GM12878 (cell line): ENCODE measurements around the gene DRICH1. TPM values are rescaled to one million over a fixed set of nuclear protein-coding genes. Genes with fewer than 3 reads are reported as not detected.

ENCODE experiments used
- ATAC-seq: fragments of 200-7000 bp; cut with Tn5 transposase; 3 replicates; pipeline ENCODE4 v1.9.1; 2020; ENCODE audit warnings: mild to moderate bottlenecking, moderate library complexity
- BruUV-seq: library from RNA; stranded (reverse); fragments of 400-500 nt; replicated peaks from 2 replicates; lab custom pipeline; 2021; lab: Mats Ljungman, UMichigan
- CTCF ChIA-PET: fragments of 300-600 bp; sonication (Branson Sonifier 250); formaldehyde crosslinking; extraction: SDS; loops from one replicate; lab custom pipeline; 2021; ENCODE audit warnings: inconsistent platforms; lab: Yijun Ruan, JAX
- POLR2A ChIA-PET: fragments of 350-600 bp; formaldehyde crosslinking; extraction: SDS; loops from one replicate; lab custom pipeline; 2021; ENCODE audit warnings: inconsistent platforms; lab: Charles Lee
- RAD21 ChIA-PET: fragments of 300-600 bp; sonication (Branson Sonifier 250); formaldehyde crosslinking; loops from one replicate; lab custom pipeline; 2023; ENCODE audit warnings: antibody characterized with exemption; ENCODE audit not compliant: unreplicated experiment; lab: Charles Lee
- SMC1A ChIA-PET: fragments of 300-600 bp; sonication (Branson Sonifier 250); formaldehyde crosslinking; loops from one replicate; lab custom pipeline; 2023; ENCODE audit not compliant: unreplicated experiment, uncharacterized antibody; lab: Charles Lee
- DNase-seq: peaks from one replicate; pipeline ENCODE4 v3.0.0-alpha.2; 2011; ENCODE audit warnings: low read depth, low spot score
- FAIRE-seq: peaks from 3 replicates; lab custom pipeline; 2011; peaks lifted over from hg19 to GRCh38; lab: Jason Lieb, UNC
- H2AFZ ChIP-seq: 2 replicates; pipeline ENCODE4 v1.6.0; 2011; ENCODE audit warnings: low read depth, low read length, control low read depth; ENCODE audit not compliant: control insufficient read depth
- H3K27ac ChIP-seq: 2 replicates; pipeline ENCODE4 v1.5.1; 2011; ENCODE audit warnings: control low read depth; ENCODE audit not compliant: control insufficient read depth, insufficient read depth
- H3K27me3 ChIP-seq, 2 experiments: replicated peaks in 1 of 2; 2 replicates each; pipeline versions ENCODE4 v1.6.0 to v1.6.1; 2011; ENCODE audit warnings: low read length in 1 of 2; ENCODE audit not compliant: control insufficient read depth in 2 of 2, insufficient read depth in 2 of 2
- H3K36me3 ChIP-seq, 2 experiments: 2 replicates each; pipeline ENCODE4 v1.5.1; 2011; ENCODE audit warnings: low read length in 1 of 2; ENCODE audit not compliant: control insufficient read depth in 2 of 2, insufficient read depth in 2 of 2
- H3K4me1 ChIP-seq: 2 replicates; pipeline ENCODE4 v1.6.1; 2011; ENCODE audit warnings: mild to moderate bottlenecking, low read length, moderate library complexity, mixed read lengths; ENCODE audit not compliant: control insufficient read depth, insufficient read depth
- H3K4me2 ChIP-seq: 2 replicates; pipeline ENCODE4 v1.6.0; 2011; ENCODE audit warnings: control low read depth; ENCODE audit not compliant: control insufficient read depth, insufficient read depth
- H3K4me3 ChIP-seq: fragments of 200-600 bp; sonication (generic); 2 replicates; pipeline ENCODE4 v1.5.1; 2016
- H3K79me2 ChIP-seq: 2 replicates; pipeline ENCODE4 v1.6.0; 2011; ENCODE audit warnings: low read length; ENCODE audit not compliant: control insufficient read depth, insufficient read depth
- H3K9ac ChIP-seq: 2 replicates; pipeline ENCODE4 v1.8.0; 2011; ENCODE audit warnings: low read length, control low read depth, mixed read lengths; ENCODE audit not compliant: control insufficient read depth, insufficient read depth
- H3K9me3 ChIP-seq: replicated peaks from 3 replicates; pipeline ENCODE4 v1.5.1; 2011; ENCODE audit warnings: mild to moderate bottlenecking, low read length; ENCODE audit not compliant: control insufficient read depth, insufficient read depth
- H4K20me1 ChIP-seq: 2 replicates; pipeline ENCODE4 v1.6.0; 2011; ENCODE audit not compliant: control insufficient read depth, insufficient read depth
- CHD2 ChIP-seq: IDR thresholded peaks from 2 replicates; pipeline ENCODE4 v1.6.1; 2011; ENCODE audit warnings: low read depth, low read length, improper control_type of control experiment, borderline replicate concordance
- ETV6 ChIP-seq, 2 experiments: fragments of 450-650 bp in 1 of 2; IDR thresholded peaks in 1 of 2; conservative IDR thresholded peaks in 1 of 2; 2 replicates each; pipeline ENCODE4 v1.6.1; 2014; ENCODE audit warnings: antibody characterized with exemption in 1 of 2, borderline replicate concordance in 1 of 2, low read depth in 1 of 2, mild to moderate bottlenecking in 1 of 2, moderate library complexity in 1 of 2
- GATAD2B ChIP-seq: fragments of 450-650 bp; conservative IDR thresholded peaks from 2 replicates; pipeline ENCODE4 v1.6.1; 2017; ENCODE audit warnings: low read depth, mild to moderate bottlenecking, moderate library complexity
- HCFC1 ChIP-seq: fragments of 150-350 bp; IDR thresholded peaks from 2 replicates; pipeline ENCODE4 v1.6.1; 2014; ENCODE audit warnings: low read length
- MEF2A ChIP-seq: IDR thresholded peaks from 2 replicates; pipeline ENCODE4 v1.6.1; 2011; ENCODE audit warnings: low read depth, mild to moderate bottlenecking, low read length, moderate library complexity; ENCODE audit not compliant: insufficient read depth
- NFIC ChIP-seq: IDR thresholded peaks from 2 replicates; pipeline ENCODE4 v1.6.1; 2012; ENCODE audit warnings: low read depth, mild to moderate bottlenecking, inconsistent platforms, low read length, moderate library complexity
- NFYB ChIP-seq: IDR thresholded peaks from 2 replicates; pipeline ENCODE4 v1.6.1; 2011; ENCODE audit warnings: low read depth, mild to moderate bottlenecking, low read length, improper control_type of control experiment, moderate library complexity; ENCODE audit not compliant: insufficient read depth
- POLR2A ChIP-seq: IDR thresholded peaks from 2 replicates; pipeline ENCODE4 v1.6.1; 2011; ENCODE audit warnings: low read depth, mild to moderate bottlenecking, low read length
- RAD51 ChIP-seq: fragments of 450-650 bp; IDR thresholded peaks from 2 replicates; pipeline ENCODE4 v1.6.1; 2016; ENCODE audit warnings: moderate library complexity, mild to moderate bottlenecking, inconsistent platforms
- SIN3A ChIP-seq: IDR thresholded peaks from 2 replicates; pipeline ENCODE4 v1.6.1; 2012; ENCODE audit warnings: low read depth, low read length, improper control_type of control experiment
- ZBED1 ChIP-seq: IDR thresholded peaks from 2 replicates; pipeline ENCODE4 v1.6.1; 2016; ENCODE audit warnings: borderline replicate concordance
- ZNF207 ChIP-seq: fragments of 450-650 bp; IDR thresholded peaks from 2 replicates; pipeline ENCODE4 v1.6.1; 2014; ENCODE audit warnings: antibody characterized with exemption, mild to moderate bottlenecking, borderline replicate concordance
- ZNF217 ChIP-seq: fragments of 450-650 bp; IDR thresholded peaks from 2 replicates; pipeline ENCODE4 v1.6.1; 2017; ENCODE audit warnings: antibody characterized with exemption, mild to moderate bottlenecking
- ZSCAN29 ChIP-seq: fragments of 450-650 bp; IDR thresholded peaks from 2 replicates; pipeline ENCODE4 v1.6.1; 2017; ENCODE audit warnings: mild to moderate bottlenecking, moderate library complexity
- WGBS: methylation state at CpG from one replicate; pipeline ENCODE4 v1.1.6; 2016; ENCODE audit warnings: low lambda C conversion rate; ENCODE audit not compliant: insufficient replicate concordance, insufficient coverage; ENCODE audit errors: missing lambda C conversion rate; 5-methylcytosine and 5-hydroxymethylcytosine counted together
- in situ Hi-C: fragments of 300-500 bp; cut with MboI; formaldehyde crosslinking; loops from 9 replicates; pipeline ENCODE4 v1.14.3; 2018; ENCODE audit warnings: mixed read lengths
- intact Hi-C: fragments of 100-400 bp; cut with micrococcal nuclease; formaldehyde crosslinking; loops from one replicate; pipeline ENCODE4 v1.14.2; 2022; ENCODE audit not compliant: unreplicated experiment
- polyA plus RNA-seq, 11 experiments: library from polyadenylated mRNA; depleted of rRNA in 4 of 11; unstranded in 6 of 11; stranded (reverse) in 5 of 11; fragments of >200 nt; fragmentation: Nextera tagmentation in 4 of 11; fragmentation: Illumina TruSeq in 1 of 11; extraction: Ambion mirVana in 4 of 11; extraction: Trizol in 1 of 11; gene quantifications; 1 replicate in 1 of 11; 2 replicates in 10 of 11; pipeline versions ENCODE4 v1.2.1 to v1.2.3, GENCODE V29; 2011 to 2016; ENCODE audit warnings: inconsistent platforms in 2 of 11, missing spikeins in 2 of 11, low read depth in 1 of 11
- total RNA-seq, 4 experiments: library from RNA; depleted of rRNA in 3 of 4; stranded (reverse); fragments of >200 nt in 3 of 4; fragmentation: Illumina TruSeq in 1 of 4; extraction: Trizol in 1 of 4; gene quantifications; 2 replicates each; pipeline versions ENCODE4 v1.2.1 to v1.2.3, GENCODE V29; 2013 to 2021
- TF ChIP-seq, protein P1 (sequence below): fragments of 450-650 bp; formaldehyde crosslinking; IDR thresholded peaks from 2 replicates; pipeline ENCODE4 v1.4.0; 2022; ENCODE audit warnings: mild to moderate bottlenecking, moderate library complexity

The DRICH1 gene
- total and polyA plus RNA-seq, 10 of the 15 experiments (the other 5 are each of a cell fraction or from before 2014, with no cell fraction given): not detected

DNA sequence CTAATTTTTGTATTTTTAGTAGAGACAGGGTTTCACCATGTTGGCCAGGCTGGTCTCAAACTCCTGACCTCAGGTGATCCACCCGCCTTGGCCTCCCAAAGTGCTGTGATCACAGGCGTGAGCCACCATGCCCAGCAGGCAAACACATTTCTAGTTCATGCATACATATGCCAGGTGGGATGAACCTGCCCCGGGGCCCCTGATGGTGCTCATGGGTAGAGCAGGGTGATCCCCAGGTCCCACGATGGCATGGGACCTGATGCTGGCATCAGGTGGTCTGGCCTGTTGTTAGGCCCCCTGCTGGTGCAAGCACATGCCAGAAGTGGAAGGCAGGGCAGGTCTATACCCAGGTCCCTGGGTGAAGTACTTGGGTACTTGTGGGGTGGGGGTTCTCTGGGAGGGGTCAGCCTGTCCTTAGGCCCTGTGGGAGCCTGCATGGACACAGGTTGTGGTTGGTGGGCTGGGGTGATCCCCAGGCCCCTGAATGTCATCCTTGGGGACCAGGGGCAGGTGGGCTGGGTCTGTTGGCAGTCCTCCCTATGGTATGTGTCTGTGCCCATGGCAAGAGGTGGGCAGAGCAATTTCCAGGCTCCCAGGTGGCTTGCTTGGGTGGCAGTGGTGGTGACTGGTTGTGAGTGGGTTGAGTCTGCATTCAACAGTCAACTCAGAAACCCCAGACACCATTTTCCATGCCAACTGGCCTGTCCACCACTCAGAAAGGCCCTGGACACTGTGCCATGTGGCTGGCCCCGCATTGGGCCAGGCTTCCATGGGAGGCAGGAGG is 49.1 kb upstream of the DRICH1 start:
- Histone ChIP-seq H3K9me3 (no peaks in the 10 kb centered on the region), H3K36me3 (peaks cover 1 to 8% of the 10 kb centered on the region in 2 experiments; a peak in 3 of 4 replicates), H3K27ac (no peak overlapping the region), H2AFZ (no peak overlapping the region), H3K9ac (no peak overlapping the region), H3K4me3 (no peak overlapping the region), H3K27me3 (no peaks in the 10 kb centered on the region), H3K4me2 (no peak overlapping the region), H3K79me2 (no peaks in the 10 kb centered on the region), H4K20me1 (no peaks in the 10 kb centered on the region), H3K4me1 (no peaks in the 10 kb centered on the region)
- in situ Hi-C loops (no loop called here), intact Hi-C loops (no loop called here)
- BruUV-seq: no TSS peak
- no peak for ATAC-seq
- WGBS: 96% methylated on average over 5 of the region's 5 CpGs
- POLR2A ChIA-PET: no interaction called here
- RAD21 ChIA-PET: no interaction called here
- TF ChIP-seq SIN3A: no peak
- no peak for TF ChIP-seq ZSCAN29
- TF ChIP-seq ZBED1: no peak
- no peak for TF ChIP-seq GATAD2B
- TF ChIP-seq ZNF217: no peak
- TF ChIP-seq HCFC1: no peak
- no peak for TF ChIP-seq NFIC
- TF ChIP-seq CHD2: no peak
- TF ChIP-seq RAD51: no peak
- no peak for TF ChIP-seq MEF2A
- no peak for TF ChIP-seq NFYB
- TF ChIP-seq, protein P1, sequence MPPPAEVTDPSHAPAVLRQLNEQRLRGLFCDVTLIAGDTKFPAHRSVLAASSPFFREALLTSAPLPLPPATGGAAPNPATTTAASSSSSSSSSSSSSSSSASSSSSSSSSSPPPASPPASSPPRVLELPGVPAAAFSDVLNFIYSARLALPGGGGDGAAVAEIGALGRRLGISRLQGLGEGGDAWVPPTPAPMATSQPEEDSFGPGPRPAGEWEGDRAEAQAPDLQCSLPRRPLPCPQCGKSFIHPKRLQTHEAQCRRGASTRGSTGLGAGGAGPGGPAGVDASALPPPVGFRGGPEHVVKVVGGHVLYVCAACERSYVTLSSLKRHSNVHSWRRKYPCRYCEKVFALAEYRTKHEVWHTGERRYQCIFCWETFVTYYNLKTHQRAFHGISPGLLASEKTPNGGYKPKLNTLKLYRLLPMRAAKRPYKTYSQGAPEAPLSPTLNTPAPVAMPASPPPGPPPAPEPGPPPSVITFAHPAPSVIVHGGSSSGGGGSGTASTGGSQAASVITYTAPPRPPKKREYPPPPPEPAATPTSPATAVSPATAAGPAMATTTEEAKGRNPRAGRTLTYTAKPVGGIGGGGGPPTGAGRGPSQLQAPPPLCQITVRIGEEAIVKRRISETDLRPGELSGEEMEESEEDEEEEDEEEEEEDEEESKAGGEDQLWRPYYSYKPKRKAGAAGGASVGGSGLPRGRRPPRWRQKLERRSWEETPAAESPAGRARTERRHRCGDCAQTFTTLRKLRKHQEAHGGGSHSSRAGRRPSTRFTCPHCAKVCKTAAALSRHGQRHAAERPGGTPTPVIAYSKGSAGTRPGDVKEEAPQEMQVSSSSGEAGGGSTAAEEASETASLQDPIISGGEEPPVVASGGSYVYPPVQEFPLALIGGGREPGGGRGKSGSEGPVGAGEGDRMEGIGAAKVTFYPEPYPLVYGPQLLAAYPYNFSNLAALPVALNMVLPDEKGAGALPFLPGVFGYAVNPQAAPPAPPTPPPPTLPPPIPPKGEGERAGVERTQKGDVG (CRISPR knock-in tag): no peak
- TF ChIP-seq POLR2A: no peak
- no peak for TF ChIP-seq ETV6 (conservative IDR thresholded peaks at IDR 0.05 in 1 of 2, IDR thresholded peaks at IDR 0.05 in 1 of 2; ENCODE audit: borderline replicate concordance in 1 of 2, low read depth in 1 of 2)
- no peak for TF ChIP-seq ZNF207
- no peak for FAIRE-seq
- DNase-seq: no peak
- CTCF ChIA-PET: no interaction called here
- SMC1A ChIA-PET: no interaction called here
